GM12878 (cell line): ENCODE results near the gene TMEM184C. TPM values are rescaled to one million over a fixed set of nuclear protein-coding genes. Genes with fewer than 3 reads are reported as not detected.

Experiments
- ATAC-seq: fragments of 200-7000 bp; cut with Tn5 transposase; 3 replicates; pipeline ENCODE4 v1.9.1; 2020; ENCODE audit warnings: mild to moderate bottlenecking, moderate library complexity
- BruUV-seq: library from RNA; stranded (reverse); fragments of 400-500 nt; replicated peaks from 2 replicates; lab custom pipeline; 2021; lab: Mats Ljungman, UMichigan
- CTCF ChIA-PET: fragments of 300-600 bp; sonication (Branson Sonifier 250); formaldehyde crosslinking; extraction: SDS; loops from one replicate; lab custom pipeline; 2021; ENCODE audit warnings: inconsistent platforms; lab: Yijun Ruan, JAX
- POLR2A ChIA-PET: fragments of 350-600 bp; formaldehyde crosslinking; extraction: SDS; loops from one replicate; lab custom pipeline; 2021; ENCODE audit warnings: inconsistent platforms; lab: Charles Lee
- RAD21 ChIA-PET: fragments of 300-600 bp; sonication (Branson Sonifier 250); formaldehyde crosslinking; loops from one replicate; lab custom pipeline; 2023; ENCODE audit warnings: antibody characterized with exemption; ENCODE audit not compliant: unreplicated experiment; lab: Charles Lee
- SMC1A ChIA-PET: fragments of 300-600 bp; sonication (Branson Sonifier 250); formaldehyde crosslinking; loops from one replicate; lab custom pipeline; 2023; ENCODE audit not compliant: unreplicated experiment, uncharacterized antibody; lab: Charles Lee
- DNase-seq: peaks from one replicate; pipeline ENCODE4 v3.0.0-alpha.2; 2011; ENCODE audit warnings: low read depth, low spot score
- FAIRE-seq: peaks from 3 replicates; lab custom pipeline; 2011; peaks lifted over from hg19 to GRCh38; lab: Jason Lieb, UNC
- H2AFZ ChIP-seq: 2 replicates; pipeline ENCODE4 v1.6.0; 2011; ENCODE audit warnings: low read depth, low read length, control low read depth; ENCODE audit not compliant: control insufficient read depth
- H3K27ac ChIP-seq: 2 replicates; pipeline ENCODE4 v1.5.1; 2011; ENCODE audit warnings: control low read depth; ENCODE audit not compliant: control insufficient read depth, insufficient read depth
- H3K27me3 ChIP-seq, 2 experiments: replicated peaks in 1 of 2; 2 replicates each; pipeline versions ENCODE4 v1.6.0 to v1.6.1; 2011; ENCODE audit warnings: low read length in 1 of 2; ENCODE audit not compliant: control insufficient read depth in 2 of 2, insufficient read depth in 2 of 2
- H3K36me3 ChIP-seq, 2 experiments: 2 replicates each; pipeline ENCODE4 v1.5.1; 2011; ENCODE audit warnings: low read length in 1 of 2; ENCODE audit not compliant: control insufficient read depth in 2 of 2, insufficient read depth in 2 of 2
- H3K4me1 ChIP-seq: 2 replicates; pipeline ENCODE4 v1.6.1; 2011; ENCODE audit warnings: mild to moderate bottlenecking, low read length, moderate library complexity, mixed read lengths; ENCODE audit not compliant: control insufficient read depth, insufficient read depth
- H3K4me2 ChIP-seq: 2 replicates; pipeline ENCODE4 v1.6.0; 2011; ENCODE audit warnings: control low read depth; ENCODE audit not compliant: control insufficient read depth, insufficient read depth
- H3K4me3 ChIP-seq: fragments of 200-600 bp; sonication (generic); 2 replicates; pipeline ENCODE4 v1.5.1; 2016
- H3K79me2 ChIP-seq: 2 replicates; pipeline ENCODE4 v1.6.0; 2011; ENCODE audit warnings: low read length; ENCODE audit not compliant: control insufficient read depth, insufficient read depth
- H3K9ac ChIP-seq: 2 replicates; pipeline ENCODE4 v1.8.0; 2011; ENCODE audit warnings: low read length, control low read depth, mixed read lengths; ENCODE audit not compliant: control insufficient read depth, insufficient read depth
- H3K9me3 ChIP-seq: replicated peaks from 3 replicates; pipeline ENCODE4 v1.5.1; 2011; ENCODE audit warnings: mild to moderate bottlenecking, low read length; ENCODE audit not compliant: control insufficient read depth, insufficient read depth
- H4K20me1 ChIP-seq: 2 replicates; pipeline ENCODE4 v1.6.0; 2011; ENCODE audit not compliant: control insufficient read depth, insufficient read depth
- CBX5 ChIP-seq: sonication (generic); IDR thresholded peaks from 2 replicates; pipeline ENCODE4 v1.6.1; 2016; ENCODE audit warnings: low read depth, moderate library complexity, mild to moderate bottlenecking, inconsistent platforms
- MLLT1 ChIP-seq: fragments of 450-650 bp; IDR thresholded peaks from 2 replicates; pipeline ENCODE4 v1.6.1; 2016; ENCODE audit warnings: mild to moderate bottlenecking
- NFXL1 ChIP-seq: fragments of 450-650 bp; IDR thresholded peaks from 2 replicates; pipeline ENCODE4 v1.6.1; 2017; ENCODE audit warnings: antibody characterized with exemption, mild to moderate bottlenecking, borderline replicate concordance
- WGBS: methylation state at CpG from one replicate; pipeline ENCODE4 v1.1.6; 2016; ENCODE audit warnings: low lambda C conversion rate; ENCODE audit not compliant: insufficient replicate concordance, insufficient coverage; ENCODE audit errors: missing lambda C conversion rate; 5-methylcytosine and 5-hydroxymethylcytosine counted together
- in situ Hi-C: fragments of 300-500 bp; cut with MboI; formaldehyde crosslinking; loops from 9 replicates; pipeline ENCODE4 v1.14.3; 2018; ENCODE audit warnings: mixed read lengths
- intact Hi-C: fragments of 100-400 bp; cut with micrococcal nuclease; formaldehyde crosslinking; loops from one replicate; pipeline ENCODE4 v1.14.2; 2022; ENCODE audit not compliant: unreplicated experiment
- polyA plus RNA-seq, 11 experiments: library from polyadenylated mRNA; depleted of rRNA in 4 of 11; unstranded in 6 of 11; stranded (reverse) in 5 of 11; fragments of >200 nt; fragmentation: Nextera tagmentation in 4 of 11; fragmentation: Illumina TruSeq in 1 of 11; extraction: Ambion mirVana in 4 of 11; extraction: Trizol in 1 of 11; gene quantifications; 1 replicate in 1 of 11; 2 replicates in 10 of 11; pipeline versions ENCODE4 v1.2.1 to v1.2.3, GENCODE V29; 2011 to 2016; ENCODE audit warnings: inconsistent platforms in 2 of 11, missing spikeins in 2 of 11, low read depth in 1 of 11
- total RNA-seq, 4 experiments: library from RNA; depleted of rRNA in 3 of 4; stranded (reverse); fragments of >200 nt in 3 of 4; fragmentation: Illumina TruSeq in 1 of 4; extraction: Trizol in 1 of 4; gene quantifications; 2 replicates each; pipeline versions ENCODE4 v1.2.1 to v1.2.3, GENCODE V29; 2013 to 2021

TMEM184C gene
- total and polyA plus RNA-seq, 10 of the 15 experiments (the other 5 are each of a cell fraction or from before 2014, with no cell fraction given) = 3.4 to 22.6 (median 18.2) TPM

GRCh38 chr4:147616849-147617172, 386 bp upstream of the TMEM184C start:
- peak; percentile 7 for ATAC-seq

More at GRCh38 chr4:147616849-147617172, 386 bp upstream of the TMEM184C start:
- Histone ChIP-seq H3K27me3 (no peaks in the 10 kb centered on the region), H3K9ac (peak overlapping the region; percentile 23; the same call in 1 of the 2 replicates), H3K79me2 (peaks cover 35% of the 10 kb centered on the region), H3K4me2 (peak overlapping the region; percentile 74), H4K20me1 (no peaks in the 10 kb centered on the region), H3K9me3 (no peaks in the 10 kb centered on the region), H3K36me3 (no peaks in the 10 kb centered on the region), H2AFZ (peak overlapping the region; percentile 95), H3K27ac (no peak overlapping the region), H3K4me3 (peak overlapping the region; percentile 76), H3K4me1 (no peaks in the 10 kb centered on the region)
- ChIA-PET POLR2A (interaction anchor here (0.7 to 2.7 kb wide), 9 partner anchors 13 to 250 kb away, joined by 3 to 13 read pairs (median 3); partner anchors contain the start of genes ARHGAP10 and PRMT9), SMC1A (interaction anchor here (0.5 to 3.1 kb wide), 23 partner anchors 8 to 1931 kb away, joined by 3 to 44 read pairs (median 4); partner anchors contain the start of gene PRMT9), CTCF (interaction anchor here (0.8 to 3.9 kb wide), 18 partner anchors 14 to 316 kb away, joined by 3 to 64 read pairs (median 3); partner anchors contain the start of gene PRMT9), RAD21 (interaction anchor here (1.0 to 3.6 kb wide), 10 partner anchors 13 to 250 kb away, joined by 3 to 40 read pairs (median 4); partner anchors contain the start of genes ARHGAP10 and PRMT9)
- WGBS = 22% methylated on average over 6 of the region's 6 CpGs
- in situ Hi-C loops (no loop called here), intact Hi-C loops (loop anchor here (1.0 to 10.0 kb wide), 2 partner anchors 249 to 438 kb away; no protein-coding TSS in a partner anchor)
- TF ChIP-seq MLLT1 (peak; percentile 83), CBX5 (0 out of 2 replicates have a peak, but pooled peaks have one; percentile 2), NFXL1 (no peak)
- TSS peak; percentile 91 for BruUV-seq
- FAIRE-seq = no peak
- DNase-seq = no peak
